HepG2 (cell line): ENCODE data around the gene ACSL4. TPM values are rescaled to one million over a fixed set of nuclear protein-coding genes. Genes with fewer than 3 reads are reported as not detected.

ENCODE experiments used
- ATAC-seq: fragments of 200-7000 bp; cut with Tn5 transposase; 3 replicates; pipeline ENCODE4 v1.9.1; 2020; ENCODE audit warnings: mild to moderate bottlenecking, moderate library complexity
- BruUV-seq: library from RNA; stranded (reverse); fragments of 400-500 nt; replicated peaks from 2 replicates; lab custom pipeline; 2021; lab: Mats Ljungman, UMichigan
- CTCF ChIA-PET: fragments of 300-600 bp; formaldehyde crosslinking; extraction: SDS; loops from one replicate; lab custom pipeline; 2021; ENCODE audit warnings: low total read pairs, inconsistent platforms, low intra/inter-chr PET ratio; lab: Yijun Ruan, JAX
- POLR2A ChIA-PET: fragments of 350-600 bp; sonication (Branson Sonifier 250); formaldehyde crosslinking; loops from one replicate; lab custom pipeline; 2020; ENCODE audit warnings: antibody characterized with exemption, inconsistent platforms; lab: Yijun Ruan, JAX
- DNase-seq: peaks from one replicate; pipeline ENCODE4 v3.0.0-alpha.2; 2015; ENCODE audit warnings: low spot score
- FAIRE-seq: peaks from 3 replicates; lab custom pipeline; 2011; peaks lifted over from hg19 to GRCh38; lab: Jason Lieb, UNC
- H2AFZ ChIP-seq: one replicate; pipeline ENCODE4 v1.6.1; 2011; ENCODE audit warnings: low read length, inconsistent platforms
- H3K27ac ChIP-seq: fragments of 300-600 bp; 3 replicates; pipeline ENCODE4 v1.8.0; 2011; ENCODE audit warnings: mixed run types, mild to moderate bottlenecking, mixed read lengths, low read length, inconsistent platforms; ENCODE audit not compliant: insufficient read depth; ENCODE audit errors: extremely low read length
- H3K27me3 ChIP-seq, 2 experiments: fragments of 200-600 bp in 1 of 2; 2 replicates in 1 of 2; 3 replicates in 1 of 2; pipeline versions ENCODE4 v1.6.0 to v1.8.0; 2011; ENCODE audit warnings: low read length in 2 of 2, mild to moderate bottlenecking in 2 of 2, moderate library complexity in 2 of 2, inconsistent platforms in 1 of 2; ENCODE audit not compliant: insufficient read depth in 2 of 2, control insufficient read depth in 1 of 2
- H3K36me3 ChIP-seq, 2 experiments: fragments of 200-600 bp in 1 of 2; replicated peaks in 1 of 2; 2 replicates in 1 of 2; 3 replicates in 1 of 2; pipeline versions ENCODE4 v1.5.1 to v1.8.0; 2011; ENCODE audit warnings: low read length in 2 of 2, inconsistent platforms in 1 of 2; ENCODE audit not compliant: insufficient read depth in 2 of 2, control insufficient read depth in 1 of 2
- H3K4me1 ChIP-seq: 2 replicates; pipeline ENCODE4 v1.5.1; 2012; ENCODE audit warnings: low read length, inconsistent platforms; ENCODE audit not compliant: insufficient read depth
- H3K4me2 ChIP-seq: 2 replicates; pipeline ENCODE4 v1.6.0; 2011; ENCODE audit warnings: low read depth, low read length, inconsistent platforms
- H3K4me3 ChIP-seq, 3 experiments: fragments of 200-600 bp in 1 of 3; sonication (generic), shearing (Covaris generic) in 1 of 3; replicated peaks in 1 of 3; 2 replicates each; pipeline ENCODE4 v1.5.1; 2011 to 2016; ENCODE audit warnings: low read length in 3 of 3, inconsistent platforms in 2 of 3, low read depth in 2 of 3, mild to moderate bottlenecking in 2 of 3, control low read depth in 1 of 3, mixed read lengths in 1 of 3; ENCODE audit not compliant: insufficient read depth in 1 of 3
- H3K79me2 ChIP-seq: one replicate; pipeline ENCODE4 v1.6.1; 2011; ENCODE audit warnings: low read length, inconsistent platforms; ENCODE audit not compliant: insufficient read depth
- H3K9ac ChIP-seq: 2 replicates; pipeline ENCODE4 v1.6.0; 2011; ENCODE audit warnings: mild to moderate bottlenecking, low read depth, low read length, inconsistent platforms; ENCODE audit not compliant: insufficient read depth
- H3K9me3 ChIP-seq: 2 replicates; pipeline ENCODE4 v1.5.1; 2012; ENCODE audit warnings: mild to moderate bottlenecking, low read length
- H4K20me1 ChIP-seq: 2 replicates; pipeline ENCODE4 v1.6.0; 2011; ENCODE audit warnings: inconsistent platforms, mild to moderate bottlenecking, low read length, moderate library complexity; ENCODE audit not compliant: insufficient read depth
- ARID2 ChIP-seq: sonication (generic); formaldehyde crosslinking; IDR thresholded peaks from 2 replicates; pipeline ENCODE4 v1.8.1; 2022; ENCODE audit warnings: mild to moderate bottlenecking, missing genetic modification reagents, borderline replicate concordance
- ELF3 ChIP-seq: IDR thresholded peaks from 2 replicates; pipeline ENCODE4 v1.6.1; 2016; ENCODE audit warnings: missing genetic modification reagents, missing compliant biosample characterization
- FOXP4 ChIP-seq: sonication (generic); formaldehyde crosslinking; IDR thresholded peaks from 2 replicates; pipeline ENCODE4 v1.4.0; 2020; ENCODE audit warnings: missing genetic modification reagents
- HOMEZ ChIP-seq: IDR thresholded peaks from 2 replicates; pipeline ENCODE4 v1.6.1; 2016; ENCODE audit warnings: low read depth
- KAT7 ChIP-seq: IDR thresholded peaks from 2 replicates; pipeline ENCODE4 v1.6.1; 2018; ENCODE audit warnings: borderline replicate concordance, missing compliant biosample characterization
- LCORL ChIP-seq, 2 experiments: fragments of 450-650 bp in 1 of 2; sonication (generic) in 1 of 2; formaldehyde crosslinking in 1 of 2; IDR thresholded peaks; 2 replicates each; pipeline versions ENCODE4 v1.5.0 to v1.6.1; 2017 to 2020; ENCODE audit warnings: antibody characterized with exemption in 1 of 2, missing genetic modification reagents in 1 of 2
- TARDBP ChIP-seq: sonication (generic); formaldehyde crosslinking; IDR thresholded peaks from 2 replicates; pipeline ENCODE4 v1.8.0; 2022; ENCODE audit warnings: mild to moderate bottlenecking, missing genetic modification reagents
- ZMYM4 ChIP-seq: sonication (generic); formaldehyde crosslinking; IDR thresholded peaks from 2 replicates; pipeline ENCODE4 v1.8.1; 2023; ENCODE audit warnings: mild to moderate bottlenecking, missing genetic modification reagents
- ZNF577 ChIP-seq: sonication (generic); formaldehyde crosslinking; IDR thresholded peaks from 2 replicates; pipeline ENCODE4 v1.4.0; 2020; ENCODE audit warnings: mild to moderate bottlenecking, low read depth, missing genetic modification reagents, borderline replicate concordance
- ZNF879 ChIP-seq: sonication (generic); formaldehyde crosslinking; IDR thresholded peaks from 2 replicates; pipeline ENCODE4 v1.8.1; 2023; ENCODE audit warnings: missing genetic modification reagents
- WGBS: methylation state at CpG from one replicate; pipeline ENCODE4 v1.1.6; 2017; ENCODE audit warnings: low lambda C conversion rate; 5-methylcytosine and 5-hydroxymethylcytosine counted together
- in situ Hi-C: cut with HindIII; loops from 2 replicates; pipeline ENCODE4 v1.10.0; 2017; ENCODE audit warnings: low pct_unique_long_range_greater_than_20kb; ENCODE audit not compliant: extremely low pct_ligation_motif_present
- intact Hi-C: fragments of 100-400 bp; cut with micrococcal nuclease; formaldehyde crosslinking; loops from one replicate; pipeline ENCODE4 v1.10.0; 2022; ENCODE audit not compliant: unreplicated experiment
- polyA plus RNA-seq, 8 experiments: library from polyadenylated mRNA; depleted of rRNA in 3 of 8; stranded (reverse) in 7 of 8; unstranded in 1 of 8; fragments of >200 nt; fragmentation: Illumina TruSeq in 4 of 8; extraction: Trizol in 4 of 8; gene quantifications; 2 replicates each; pipeline versions ENCODE4 v1.2.1 to v1.2.3, GENCODE V29; 2011 to 2016; ENCODE audit warnings: low read depth in 4 of 8, missing spikeins in 1 of 8, mixed read lengths in 1 of 8; ENCODE audit not compliant: insufficient read depth in 1 of 8
- total RNA-seq, 5 experiments: library from RNA; depleted of rRNA; stranded (reverse); fragments of >200 nt; fragmentation: Illumina TruSeq; extraction: Trizol; gene quantifications; 2 replicates each; pipeline ENCODE4 v1.2.3, GENCODE V29; 2016; ENCODE audit warnings: low read depth in 1 of 5
- TF ChIP-seq, protein P1 (sequence below): sonication (generic); formaldehyde crosslinking; IDR thresholded peaks from 2 replicates; pipeline ENCODE4 v1.4.0; 2020; ENCODE audit warnings: missing genetic modification reagents, mild to moderate bottlenecking, borderline replicate concordance
- TF ChIP-seq, protein P2 (sequence below): IDR thresholded peaks from 2 replicates; pipeline ENCODE4 v1.6.1; 2012; ENCODE audit warnings: low read length, improper control_type of control experiment
- TF ChIP-seq, protein P3 (sequence below): sonication (generic); formaldehyde crosslinking; IDR thresholded peaks from 2 replicates; pipeline ENCODE4 v1.5.1; 2020; ENCODE audit warnings: missing genetic modification reagents, mild to moderate bottlenecking, borderline replicate concordance

The ACSL4 gene
- total and polyA plus RNA-seq, 2 of the 13 experiments (the other 11 are each of a cell fraction or from before 2014, with no cell fraction given), result 207 to 316 TPM

GRCh38 chrX:109656774-109657173, 76.3 kb downstream of the ACSL4 start:
- Histone ChIP-seq H4K20me1 (peaks cover 60% of the 10 kb centered on the region), H3K36me3 (peaks cover 7 to 42% of the 10 kb centered on the region in 2 experiments), H3K4me1 (peaks cover 5% of the 10 kb centered on the region; the same call in 1 of the 2 replicates), H3K9me3 (no peaks in the 10 kb centered on the region), H2AFZ (no peak overlapping the region), H3K9ac (no peak overlapping the region), H3K79me2 (peaks cover 50% of the 10 kb centered on the region), H3K4me3 (no peak overlapping the region), H3K27me3 (no peaks in the 10 kb centered on the region), H3K4me2 (no peak overlapping the region), H3K27ac (no peak overlapping the region)
- intact Hi-C loops (no loop called here), in situ Hi-C loops (no loop called here)
- no peak for DNase-seq
- no TSS peak for BruUV-seq
- WGBS, result 97% methylated on average over 4 of the region's 4 CpGs
- CTCF ChIA-PET, result no interaction called here
- no peak for FAIRE-seq
- peak; percentile 22; the same call in 2 of the 3 replicates for ATAC-seq
- POLR2A ChIA-PET, result no interaction called here
- TF ChIP-seq FOXP4, result no peak
- TF ChIP-seq ARID2, result no peak
- TF ChIP-seq, protein P1, sequence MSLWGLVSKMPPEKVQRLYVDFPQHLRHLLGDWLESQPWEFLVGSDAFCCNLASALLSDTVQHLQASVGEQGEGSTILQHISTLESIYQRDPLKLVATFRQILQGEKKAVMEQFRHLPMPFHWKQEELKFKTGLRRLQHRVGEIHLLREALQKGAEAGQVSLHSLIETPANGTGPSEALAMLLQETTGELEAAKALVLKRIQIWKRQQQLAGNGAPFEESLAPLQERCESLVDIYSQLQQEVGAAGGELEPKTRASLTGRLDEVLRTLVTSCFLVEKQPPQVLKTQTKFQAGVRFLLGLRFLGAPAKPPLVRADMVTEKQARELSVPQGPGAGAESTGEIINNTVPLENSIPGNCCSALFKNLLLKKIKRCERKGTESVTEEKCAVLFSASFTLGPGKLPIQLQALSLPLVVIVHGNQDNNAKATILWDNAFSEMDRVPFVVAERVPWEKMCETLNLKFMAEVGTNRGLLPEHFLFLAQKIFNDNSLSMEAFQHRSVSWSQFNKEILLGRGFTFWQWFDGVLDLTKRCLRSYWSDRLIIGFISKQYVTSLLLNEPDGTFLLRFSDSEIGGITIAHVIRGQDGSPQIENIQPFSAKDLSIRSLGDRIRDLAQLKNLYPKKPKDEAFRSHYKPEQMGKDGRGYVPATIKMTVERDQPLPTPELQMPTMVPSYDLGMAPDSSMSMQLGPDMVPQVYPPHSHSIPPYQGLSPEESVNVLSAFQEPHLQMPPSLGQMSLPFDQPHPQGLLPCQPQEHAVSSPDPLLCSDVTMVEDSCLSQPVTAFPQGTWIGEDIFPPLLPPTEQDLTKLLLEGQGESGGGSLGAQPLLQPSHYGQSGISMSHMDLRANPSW (CRISPR knock-in tag), result no peak
- TF ChIP-seq, protein P2, sequence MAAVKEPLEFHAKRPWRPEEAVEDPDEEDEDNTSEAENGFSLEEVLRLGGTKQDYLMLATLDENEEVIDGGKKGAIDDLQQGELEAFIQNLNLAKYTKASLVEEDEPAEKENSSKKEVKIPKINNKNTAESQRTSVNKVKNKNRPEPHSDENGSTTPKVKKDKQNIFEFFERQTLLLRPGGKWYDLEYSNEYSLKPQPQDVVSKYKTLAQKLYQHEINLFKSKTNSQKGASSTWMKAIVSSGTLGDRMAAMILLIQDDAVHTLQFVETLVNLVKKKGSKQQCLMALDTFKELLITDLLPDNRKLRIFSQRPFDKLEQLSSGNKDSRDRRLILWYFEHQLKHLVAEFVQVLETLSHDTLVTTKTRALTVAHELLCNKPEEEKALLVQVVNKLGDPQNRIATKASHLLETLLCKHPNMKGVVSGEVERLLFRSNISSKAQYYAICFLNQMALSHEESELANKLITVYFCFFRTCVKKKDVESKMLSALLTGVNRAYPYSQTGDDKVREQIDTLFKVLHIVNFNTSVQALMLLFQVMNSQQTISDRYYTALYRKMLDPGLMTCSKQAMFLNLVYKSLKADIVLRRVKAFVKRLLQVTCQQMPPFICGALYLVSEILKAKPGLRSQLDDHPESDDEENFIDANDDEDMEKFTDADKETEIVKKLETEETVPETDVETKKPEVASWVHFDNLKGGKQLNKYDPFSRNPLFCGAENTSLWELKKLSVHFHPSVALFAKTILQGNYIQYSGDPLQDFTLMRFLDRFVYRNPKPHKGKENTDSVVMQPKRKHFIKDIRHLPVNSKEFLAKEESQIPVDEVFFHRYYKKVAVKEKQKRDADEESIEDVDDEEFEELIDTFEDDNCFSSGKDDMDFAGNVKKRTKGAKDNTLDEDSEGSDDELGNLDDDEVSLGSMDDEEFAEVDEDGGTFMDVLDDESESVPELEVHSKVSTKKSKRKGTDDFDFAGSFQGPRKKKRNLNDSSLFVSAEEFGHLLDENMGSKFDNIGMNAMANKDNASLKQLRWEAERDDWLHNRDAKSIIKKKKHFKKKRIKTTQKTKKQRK, result no peak
- no peak for TF ChIP-seq HOMEZ (CRISPR knock-in tag)
- TF ChIP-seq ZNF879, result no peak
- TF ChIP-seq ZNF577 (CRISPR knock-in tag), result no peak
- TF ChIP-seq TARDBP, result no peak
- peak; percentile 46; the same call in 1 of the 2 replicates for TF ChIP-seq LCORL (IDR thresholded peaks at IDR 0.05)
- no peak for TF ChIP-seq LCORL (CRISPR knock-in tag; IDR thresholded peaks at IDR 0.05)
- TF ChIP-seq, protein P3, sequence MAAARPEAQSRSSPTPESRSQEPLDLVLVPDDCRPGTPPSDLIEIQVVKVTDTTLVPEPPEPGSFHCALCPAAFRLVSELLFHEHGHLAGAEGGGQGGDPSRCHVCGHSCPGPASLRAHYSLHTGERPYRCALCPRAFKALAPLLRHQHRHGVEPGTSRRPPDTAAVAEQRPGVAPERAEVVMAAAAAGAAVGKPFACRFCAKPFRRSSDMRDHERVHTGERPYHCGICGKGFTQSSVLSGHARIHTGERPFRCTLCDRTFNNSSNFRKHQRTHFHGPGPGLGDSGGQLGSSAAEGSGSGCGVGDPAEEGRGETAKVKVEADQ, result no peak
- no peak for TF ChIP-seq ELF3 (CRISPR knock-in tag)
- TF ChIP-seq KAT7, result no peak
- no peak for TF ChIP-seq ZMYM4 (CRISPR knock-in tag)
